H9 (cell line): ENCODE measurements around the gene TAF8. TPM values are rescaled to one million over a fixed set of nuclear protein-coding genes. Genes with fewer than 3 reads are reported as not detected.

ENCODE experiments used
- DNase-seq: peaks from one replicate; pipeline ENCODE4 v3.0.0-alpha.2; 2017
- H2AFZ ChIP-seq: one replicate; pipeline ENCODE4 v1.6.1; 2013; ENCODE audit warnings: mild to moderate bottlenecking, low read length, control low read depth, moderate library complexity
- H2AK5ac ChIP-seq: 2 replicates; pipeline ENCODE4 v1.6.1; 2013; ENCODE audit warnings: low read length, control low read depth, mixed read lengths; ENCODE audit not compliant: insufficient read length
- H2BK120ac ChIP-seq: one replicate; pipeline ENCODE4 v1.6.1; 2013; ENCODE audit warnings: low read depth, mild to moderate bottlenecking, low read length, control low read depth, inconsistent platforms; ENCODE audit not compliant: poor library complexity, severe bottlenecking
- H2BK12ac ChIP-seq: 2 replicates; pipeline ENCODE4 v1.6.1; 2013; ENCODE audit warnings: low read length, control low read depth, mixed read lengths, low read depth; ENCODE audit not compliant: insufficient read length
- H2BK15ac ChIP-seq: 2 replicates; pipeline ENCODE4 v1.6.1; 2013; ENCODE audit warnings: low read depth, low read length, control low read depth
- H2BK20ac ChIP-seq: one replicate; pipeline ENCODE4 v1.6.1; 2013; ENCODE audit warnings: low read depth, mild to moderate bottlenecking, low read length, control low read depth, inconsistent platforms; ENCODE audit not compliant: poor library complexity, severe bottlenecking
- H2BK5ac ChIP-seq: 2 replicates; pipeline ENCODE4 v1.6.1; 2013; ENCODE audit warnings: low read length, control low read depth, mixed read lengths; ENCODE audit not compliant: insufficient read length
- H3K14ac ChIP-seq: 2 replicates; pipeline ENCODE4 v1.6.1; 2013; ENCODE audit warnings: low read length, control low read depth; ENCODE audit not compliant: insufficient read depth
- H3K18ac ChIP-seq: 2 replicates; pipeline ENCODE4 v1.6.1; 2013; ENCODE audit warnings: low read depth, mild to moderate bottlenecking, mixed read lengths, low read length, control low read depth; ENCODE audit not compliant: insufficient read length
- H3K23ac ChIP-seq: 2 replicates; pipeline ENCODE4 v1.6.1; 2013; ENCODE audit warnings: low read length, control low read depth, mixed read lengths, low read depth; ENCODE audit not compliant: insufficient read length
- H3K23me2 ChIP-seq: 2 replicates; pipeline ENCODE4 v1.6.1; 2013; ENCODE audit warnings: low read depth, mild to moderate bottlenecking, mixed read lengths, low read length, control low read depth; ENCODE audit not compliant: insufficient read length, poor library complexity, severe bottlenecking
- H3K27ac ChIP-seq: 2 replicates; pipeline ENCODE4 v1.5.1; 2013; ENCODE audit warnings: low read length, control low read depth, mixed read lengths, low read depth; ENCODE audit not compliant: insufficient read length
- H3K27me3 ChIP-seq: 2 replicates; pipeline ENCODE4 v1.6.1; 2013; ENCODE audit warnings: low read length, control low read depth, inconsistent platforms; ENCODE audit not compliant: insufficient read depth
- H3K4ac ChIP-seq: 2 replicates; pipeline ENCODE4 v1.6.1; 2013; ENCODE audit warnings: low read depth, mild to moderate bottlenecking, control low read depth, inconsistent platforms, low read length, moderate library complexity
- H3K4me1 ChIP-seq: 2 replicates; pipeline ENCODE4 v1.6.1; 2013; ENCODE audit warnings: low read length, control low read depth, inconsistent platforms; ENCODE audit not compliant: insufficient read depth
- H3K4me2 ChIP-seq: 2 replicates; pipeline ENCODE4 v1.6.1; 2013; ENCODE audit warnings: low read length, control low read depth, mixed read lengths; ENCODE audit not compliant: insufficient read length, insufficient read depth
- H3K56ac ChIP-seq: 2 replicates; pipeline ENCODE4 v1.6.1; 2013; ENCODE audit warnings: low read depth, mild to moderate bottlenecking, mixed read lengths, low read length, control low read depth; ENCODE audit not compliant: insufficient read length
- H3K79me1 ChIP-seq: 2 replicates; pipeline ENCODE4 v1.6.1; 2013; ENCODE audit warnings: low read depth, mild to moderate bottlenecking, moderate library complexity, low read length, control low read depth, inconsistent platforms; ENCODE audit not compliant: insufficient read depth, poor library complexity, severe bottlenecking
- H3K79me2 ChIP-seq: 2 replicates; pipeline ENCODE4 v1.6.1; 2013; ENCODE audit warnings: low read length, control low read depth, inconsistent platforms; ENCODE audit not compliant: insufficient read depth
- H3K9ac ChIP-seq: 2 replicates; pipeline ENCODE4 v1.6.1; 2013; ENCODE audit warnings: low read length, control low read depth, mixed read lengths; ENCODE audit not compliant: insufficient read length; ENCODE audit errors: extremely low read depth
- H3K9me3 ChIP-seq: one replicate; pipeline ENCODE4 v1.6.1; 2013; ENCODE audit warnings: low read depth, low read length, inconsistent platforms; ENCODE audit not compliant: control insufficient read depth
- H3T11ph ChIP-seq: one replicate; pipeline ENCODE4 v1.6.1; 2013; ENCODE audit warnings: mild to moderate bottlenecking, low read length, control low read depth, inconsistent platforms
- H4K20me1 ChIP-seq: one replicate; pipeline ENCODE4 v1.6.1; 2013; ENCODE audit not compliant: control insufficient read depth, insufficient read length, insufficient read depth
- H4K5ac ChIP-seq: 2 replicates; pipeline ENCODE4 v1.6.1; 2013; ENCODE audit warnings: low read depth, mild to moderate bottlenecking, mixed read lengths, low read length, control low read depth; ENCODE audit not compliant: insufficient read length
- H4K8ac ChIP-seq: replicated peaks from 2 replicates; pipeline ENCODE4 v1.6.1; 2013; ENCODE audit warnings: low read length, control low read depth, mixed read lengths, low read depth; ENCODE audit not compliant: insufficient read length
- H4K91ac ChIP-seq: 2 replicates; pipeline ENCODE4 v1.6.1; 2013; ENCODE audit warnings: low read depth, mild to moderate bottlenecking, moderate library complexity, mixed read lengths, low read length, control low read depth; ENCODE audit not compliant: insufficient read length
- H3K27ac Mint-ChIP-seq, 3 experiments: 2 replicates in 2 of 3; 3 replicates in 1 of 3; pipeline ENCODE4 v1.8.0; 2020 to 2021; ENCODE audit warnings: mixed read lengths in 3 of 3, mild to moderate bottlenecking in 1 of 3, moderate library complexity in 1 of 3
- H3K27me3 Mint-ChIP-seq: 2 replicates; pipeline ENCODE4 v1.8.0; 2021; ENCODE audit warnings: low read depth, mild to moderate bottlenecking, moderate library complexity, mixed read lengths
- H3K36me3 Mint-ChIP-seq, 3 experiments: 2 replicates in 2 of 3; 3 replicates in 1 of 3; pipeline ENCODE4 v1.8.0; 2020 to 2021; ENCODE audit warnings: low read depth in 3 of 3, mixed read lengths in 3 of 3; ENCODE audit not compliant: insufficient read depth in 1 of 3
- H3K4me1 Mint-ChIP-seq, 2 experiments: 2 replicates each; pipeline ENCODE4 v1.8.0; 2020; ENCODE audit warnings: mixed read lengths in 2 of 2
- H3K4me3 Mint-ChIP-seq, 2 experiments: 2 replicates in 1 of 2; 3 replicates in 1 of 2; pipeline ENCODE4 v1.8.0; 2020 to 2021; ENCODE audit warnings: mild to moderate bottlenecking in 2 of 2, mixed read lengths in 2 of 2, moderate library complexity in 1 of 2
- H3K9me3 Mint-ChIP-seq, 2 experiments: 2 replicates in 1 of 2; 3 replicates in 1 of 2; pipeline ENCODE4 v1.8.0; 2020; ENCODE audit warnings: mild to moderate bottlenecking in 2 of 2, mixed read lengths in 2 of 2, moderate library complexity in 1 of 2
- WGBS: extraction: QIAGEN DNeasy Blood & Tissue Kit; methylation state at CpG from one replicate; pipeline ENCODE4 v1.1.7; 2013; ENCODE audit warnings: missing lambda C conversion rate, low lambda C conversion rate, mixed read lengths; ENCODE audit not compliant: insufficient read length; ENCODE audit errors: extremely low coverage; 5-methylcytosine and 5-hydroxymethylcytosine counted together
- total RNA-seq: library from RNA; stranded (reverse); gene quantifications from 2 replicates; pipeline ENCODE4 v1.2.1, GENCODE V29; 2021
- TF ChIP-seq, protein P1 (sequence below): fragments of 200-600 bp; sonication (generic); conservative IDR thresholded peaks from 3 replicates; pipeline ENCODE4 v1.8.0; 2021; ENCODE audit warnings: antibody characterized with exemption, mild to moderate bottlenecking

Gene TAF8
- total RNA-seq, 1 experiment from 2014 or later, result 30.4 TPM

DNA sequence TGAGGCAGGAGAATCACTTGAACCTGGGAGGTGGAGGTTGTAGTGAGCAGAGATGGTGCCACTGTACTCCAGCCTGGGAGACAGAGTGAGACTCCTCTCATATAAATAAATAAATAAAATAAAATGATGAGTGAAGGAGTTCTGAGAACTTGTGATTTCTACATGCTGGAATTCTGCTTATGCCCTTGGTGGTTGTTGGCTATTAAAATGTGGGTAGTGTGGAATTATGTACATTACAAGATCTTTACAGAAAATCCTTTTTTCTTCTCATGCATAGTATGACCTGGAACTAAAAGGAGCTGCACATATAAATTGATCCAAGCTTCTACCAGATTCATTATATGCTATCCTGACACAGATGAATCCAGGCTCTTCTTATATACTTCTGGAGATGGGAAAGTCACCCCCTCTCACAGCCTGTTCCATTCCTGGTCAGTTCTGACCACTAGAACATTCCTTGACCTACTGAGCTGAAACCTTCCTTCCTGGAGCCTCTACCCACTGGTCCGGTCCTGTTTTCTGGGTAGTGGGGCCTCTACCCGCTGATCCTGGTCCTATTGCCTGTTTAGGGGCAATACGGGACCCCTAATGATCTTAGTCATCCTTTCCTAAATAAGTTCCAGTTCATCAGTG, 37.7 kb upstream of the TAF8 start:
- Histone ChIP-seq H2AFZ (no peak overlapping the region), H3K14ac (no peak overlapping the region), H2AK5ac (no peak overlapping the region), H2BK120ac (no peak overlapping the region), H3K27ac (no peak overlapping the region), H3K18ac (no peak overlapping the region), H3K4ac (no peak overlapping the region), H4K5ac (no peak overlapping the region), H3K9me3 (no peaks in the 10 kb centered on the region), H2BK20ac (no peak overlapping the region), H4K8ac (no peak overlapping the region), H3K9ac (no peak overlapping the region), H3K79me1 (no peaks in the 10 kb centered on the region), H3K4me1 (peaks cover 7% of the 10 kb centered on the region; the same call in 1 of the 2 replicates), H2BK12ac (no peak overlapping the region), H4K20me1 (no peaks in the 10 kb centered on the region), H3K23ac (no peak overlapping the region), H3K27me3 (no peaks in the 10 kb centered on the region), H3K23me2 (no peaks in the 10 kb centered on the region), H3K4me2 (no peak overlapping the region), H2BK5ac (no peak overlapping the region), H3K79me2 (no peaks in the 10 kb centered on the region), H3K56ac (no peak overlapping the region), H3T11ph (no peak overlapping the region), H2BK15ac (no peak overlapping the region), H4K91ac (no peak overlapping the region)
- H3K4me1 Mint-ChIP-seq, result peaks cover 16 to 19% of the 10 kb centered on the region in 2 experiments
- no peaks in the 10 kb centered on the region for H3K36me3 Mint-ChIP-seq
- H3K27me3 Mint-ChIP-seq, result peaks cover 4% of the 10 kb centered on the region; the same call in 1 of the 2 replicates
- H3K27ac Mint-ChIP-seq, result no peak overlapping the region
- H3K9me3 Mint-ChIP-seq, result no peaks in the 10 kb centered on the region
- no CpG with 5 or more reads among the region's 3 CpGs for WGBS
- TF ChIP-seq, protein P1, sequence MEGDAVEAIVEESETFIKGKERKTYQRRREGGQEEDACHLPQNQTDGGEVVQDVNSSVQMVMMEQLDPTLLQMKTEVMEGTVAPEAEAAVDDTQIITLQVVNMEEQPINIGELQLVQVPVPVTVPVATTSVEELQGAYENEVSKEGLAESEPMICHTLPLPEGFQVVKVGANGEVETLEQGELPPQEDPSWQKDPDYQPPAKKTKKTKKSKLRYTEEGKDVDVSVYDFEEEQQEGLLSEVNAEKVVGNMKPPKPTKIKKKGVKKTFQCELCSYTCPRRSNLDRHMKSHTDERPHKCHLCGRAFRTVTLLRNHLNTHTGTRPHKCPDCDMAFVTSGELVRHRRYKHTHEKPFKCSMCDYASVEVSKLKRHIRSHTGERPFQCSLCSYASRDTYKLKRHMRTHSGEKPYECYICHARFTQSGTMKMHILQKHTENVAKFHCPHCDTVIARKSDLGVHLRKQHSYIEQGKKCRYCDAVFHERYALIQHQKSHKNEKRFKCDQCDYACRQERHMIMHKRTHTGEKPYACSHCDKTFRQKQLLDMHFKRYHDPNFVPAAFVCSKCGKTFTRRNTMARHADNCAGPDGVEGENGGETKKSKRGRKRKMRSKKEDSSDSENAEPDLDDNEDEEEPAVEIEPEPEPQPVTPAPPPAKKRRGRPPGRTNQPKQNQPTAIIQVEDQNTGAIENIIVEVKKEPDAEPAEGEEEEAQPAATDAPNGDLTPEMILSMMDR, result no peak
- H3K4me3 Mint-ChIP-seq, result no peak overlapping the region
- DNase-seq, result no peak
